ENCODE measurements around the gene C4A. TPM values are rescaled to one million over a fixed set of nuclear protein-coding genes. Genes with fewer than 3 reads are reported as not detected.

C4A gene
- total and polyA plus RNA-seq, 2 of the 4 experiments (the other 2 are of a cell fraction): 0.90 to 3.8 TPM

DNA sequence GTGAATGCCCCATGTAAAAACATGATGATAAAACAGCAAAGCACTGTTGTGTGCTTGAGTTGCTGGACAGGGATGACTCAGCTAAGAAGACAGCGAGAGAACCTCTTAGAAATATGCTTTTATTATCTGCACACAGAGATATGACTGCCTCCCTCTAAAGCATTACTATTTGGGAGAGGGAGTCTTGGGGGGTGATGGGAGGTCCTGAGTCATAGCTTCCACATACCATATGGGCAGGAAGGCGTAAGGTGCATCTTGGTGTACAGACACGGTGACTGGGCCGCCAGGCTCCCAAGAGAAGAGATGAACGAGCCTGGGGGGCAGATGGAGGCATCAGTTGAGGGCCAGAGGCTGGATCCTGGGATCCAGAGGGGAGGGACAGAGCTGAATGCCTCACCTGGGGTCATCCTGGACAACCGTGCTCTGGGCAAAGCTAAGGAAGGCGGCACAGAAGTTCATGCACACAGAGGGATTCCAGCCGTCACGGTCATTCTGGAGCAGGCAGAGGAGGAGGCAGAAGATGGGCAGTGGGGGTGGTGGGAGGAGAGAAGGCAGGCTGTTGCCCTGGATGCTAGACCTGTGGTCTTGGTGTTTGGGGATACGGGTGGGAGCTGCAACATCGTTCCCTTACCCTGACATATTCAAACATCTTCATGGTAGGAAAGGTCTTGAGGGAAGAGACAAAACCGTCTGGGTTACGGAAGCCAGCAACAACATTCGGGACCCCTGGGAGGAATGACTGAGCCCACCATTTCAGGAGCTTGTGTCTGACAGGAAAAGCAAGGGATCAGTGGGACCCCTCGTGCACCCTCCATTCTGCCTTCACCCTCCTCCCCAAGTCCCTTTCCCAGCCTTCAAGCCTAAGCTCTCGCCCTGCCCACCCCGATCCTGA, 11.9 kb upstream of the C4A start:
- H4K8ac ChIP-seq (ENCODE audit: low read depth in 2 of 2, low read length in 2 of 2): no peak overlapping the region
- H3K14ac ChIP-seq (replicated peaks; ENCODE audit: low read depth, low read length): no peak overlapping the region
- H3K4me1 ChIP-seq (ENCODE audit: control insufficient read depth, insufficient read depth, low read length): peaks cover 11% of the 10 kb centered on the region
- no peak overlapping the region for H2BK15ac ChIP-seq (ENCODE audit: low read depth, low read length)
- ATAC-seq (ENCODE audit: low read depth) (no peak), DNase-seq (peak; percentile 55)
- 0 out of 2 replicates have a peak overlapping the region, but pooled peaks have one; percentile 35 for H2AK5ac ChIP-seq (ENCODE audit: low read depth, low read length)
- no peak; the same call in 1 of the 2 replicates for TF ChIP-seq MAFK (IDR thresholded peaks at IDR 0.05; ENCODE audit: low read depth, low read length)
- TF ChIP-seq NFE2L2 (IDR thresholded peaks at IDR 0.05; ENCODE audit: low read depth, low read length): peak; percentile 55
- TF ChIP-seq, protein P1, sequence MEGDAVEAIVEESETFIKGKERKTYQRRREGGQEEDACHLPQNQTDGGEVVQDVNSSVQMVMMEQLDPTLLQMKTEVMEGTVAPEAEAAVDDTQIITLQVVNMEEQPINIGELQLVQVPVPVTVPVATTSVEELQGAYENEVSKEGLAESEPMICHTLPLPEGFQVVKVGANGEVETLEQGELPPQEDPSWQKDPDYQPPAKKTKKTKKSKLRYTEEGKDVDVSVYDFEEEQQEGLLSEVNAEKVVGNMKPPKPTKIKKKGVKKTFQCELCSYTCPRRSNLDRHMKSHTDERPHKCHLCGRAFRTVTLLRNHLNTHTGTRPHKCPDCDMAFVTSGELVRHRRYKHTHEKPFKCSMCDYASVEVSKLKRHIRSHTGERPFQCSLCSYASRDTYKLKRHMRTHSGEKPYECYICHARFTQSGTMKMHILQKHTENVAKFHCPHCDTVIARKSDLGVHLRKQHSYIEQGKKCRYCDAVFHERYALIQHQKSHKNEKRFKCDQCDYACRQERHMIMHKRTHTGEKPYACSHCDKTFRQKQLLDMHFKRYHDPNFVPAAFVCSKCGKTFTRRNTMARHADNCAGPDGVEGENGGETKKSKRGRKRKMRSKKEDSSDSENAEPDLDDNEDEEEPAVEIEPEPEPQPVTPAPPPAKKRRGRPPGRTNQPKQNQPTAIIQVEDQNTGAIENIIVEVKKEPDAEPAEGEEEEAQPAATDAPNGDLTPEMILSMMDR (conservative IDR thresholded peaks at IDR 0.05; ENCODE audit: low read depth, low read length): no peak
- TF ChIP-seq FOS (IDR thresholded peaks at IDR 0.05; ENCODE audit: low read depth, low read length): no peak
- peaks cover 6% of the 10 kb centered on the region; the same call in 1 of the 2 replicates for H3K9me1 ChIP-seq (ENCODE audit: insufficient read depth, low read length)
- WGBS, 2 experiments (ENCODE audit: extremely low coverage in 2 of 2, insufficient read length in 1 of 2): 78% methylated on average over 6 of the region's 17 CpGs; no CpG with 5 or more reads in 1 of the 2 experiments
- H3K18ac ChIP-seq (ENCODE audit: low read depth, low read length): no peak overlapping the region
- H3K27me3 ChIP-seq (ENCODE audit: control insufficient read depth, insufficient read depth, low read length): no peaks in the 10 kb centered on the region
- no peaks in the 10 kb centered on the region for H3K9me3 ChIP-seq (ENCODE audit: control insufficient read depth, insufficient read depth, low read length)
- H2AK9ac ChIP-seq (replicated peaks; ENCODE audit: low read depth, low read length, poor library complexity): peak overlapping the region; percentile 71
- no peak overlapping the region for H3K27ac ChIP-seq (ENCODE audit: insufficient read depth, low read length)
- H2BK120ac ChIP-seq (ENCODE audit: low read depth, low read length): no peak overlapping the region
- no peak overlapping the region for H3K4ac ChIP-seq (ENCODE audit: low read depth, low read length)
- H3K56ac ChIP-seq (ENCODE audit: extremely low read depth, insufficient read depth, low read length): no peak overlapping the region
- ChIA-PET CTCF (no interaction called here), POLR2A (ENCODE audit: unreplicated experiment) (no interaction called here)
- H3K4me3 ChIP-seq (ENCODE audit: insufficient read depth, low read depth, low read length): no peak overlapping the region
- dilution Hi-C loops (cut with HindIII; ENCODE audit: low sequenced_read_pairs, unreplicated experiment): no loop called here
- no peak overlapping the region for H2BK20ac ChIP-seq (ENCODE audit: low read depth, low read length)
- no peaks in the 10 kb centered on the region for H4K20me1 ChIP-seq (ENCODE audit: insufficient read depth, low read length)
- no TSS peak for BruUV-seq (replicated peaks)
- H2AFZ ChIP-seq (replicated peaks; ENCODE audit: low read length, poor library complexity): no peak overlapping the region
- H3K23ac ChIP-seq (ENCODE audit: low read depth, low read length): no peak overlapping the region
- H3K4me2 ChIP-seq (ENCODE audit: low read depth, low read length): peak overlapping the region; percentile 4; the same call in 1 of the 2 replicates
- intact Hi-C loops (cut with micrococcal nuclease): no loop called here
- no peak overlapping the region for H4K5ac ChIP-seq (ENCODE audit: low read depth, low read length)
- H3K79me1 ChIP-seq (ENCODE audit: low read depth in 1 of 2, low read length in 2 of 2): peaks cover 19 to 52% of the 10 kb centered on the region in 2 experiments
- H3K9ac ChIP-seq (ENCODE audit: low read depth, low read length): no peak overlapping the region
- no peak overlapping the region for H4K91ac ChIP-seq (ENCODE audit: insufficient read depth, low read depth, low read length)
- in situ Hi-C loops (cut with MboI; ENCODE audit: low sequenced_read_pairs): loop anchor here (10.0 kb wide), 2 partner anchors 145 to 205 kb away; partner anchors contain the start of genes AGPAT1 and RNF5
- no peak overlapping the region for H2BK5ac ChIP-seq (ENCODE audit: low read depth, low read length, poor library complexity, severe bottlenecking)
- peaks cover 48% of the 10 kb centered on the region for H3K36me3 ChIP-seq (ENCODE audit: control insufficient read depth, insufficient read depth, low read length)
